GM12865 (cell line): ENCODE results near the gene ERFL.

Experiments
- DNase-seq: peaks from one replicate; pipeline ENCODE4 v3.0.0; 2010; ENCODE audit warnings: low read depth
- H3K4me3 ChIP-seq: 2 replicates; pipeline ENCODE4 v1.5.1; 2011; ENCODE audit warnings: mild to moderate bottlenecking, low read depth, low read length, control low read depth
- TF ChIP-seq, protein P1 (sequence below): IDR thresholded peaks from 2 replicates; pipeline ENCODE4 v1.5.1; 2011; ENCODE audit warnings: low read length, control low read depth, low read depth, inconsistent platforms; ENCODE audit not compliant: insufficient read depth; ENCODE audit errors: missing control alignments

ERFL gene

DNA sequence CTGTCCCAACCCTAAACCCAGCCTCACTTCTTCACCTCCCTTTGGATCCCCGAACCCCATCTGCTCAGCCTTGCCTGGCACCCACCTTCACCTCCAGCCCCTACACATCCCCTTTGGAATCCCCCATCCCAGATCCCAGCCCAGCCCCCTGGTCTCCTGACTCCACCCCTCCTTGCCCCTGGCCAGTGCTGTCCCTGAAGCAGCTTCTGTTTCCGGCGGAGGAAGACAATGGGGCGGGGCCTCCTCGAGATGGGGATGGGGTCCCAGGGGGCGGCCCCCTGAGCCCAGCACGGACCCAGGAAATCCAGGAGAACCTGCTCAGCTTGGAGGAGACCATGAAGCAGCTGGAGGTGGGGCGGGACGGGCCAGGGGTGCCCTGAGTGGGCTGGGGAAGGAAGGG is 22.0 kb downstream of the ERFL start:
- no peak for DNase-seq
- TF ChIP-seq, protein P1, sequence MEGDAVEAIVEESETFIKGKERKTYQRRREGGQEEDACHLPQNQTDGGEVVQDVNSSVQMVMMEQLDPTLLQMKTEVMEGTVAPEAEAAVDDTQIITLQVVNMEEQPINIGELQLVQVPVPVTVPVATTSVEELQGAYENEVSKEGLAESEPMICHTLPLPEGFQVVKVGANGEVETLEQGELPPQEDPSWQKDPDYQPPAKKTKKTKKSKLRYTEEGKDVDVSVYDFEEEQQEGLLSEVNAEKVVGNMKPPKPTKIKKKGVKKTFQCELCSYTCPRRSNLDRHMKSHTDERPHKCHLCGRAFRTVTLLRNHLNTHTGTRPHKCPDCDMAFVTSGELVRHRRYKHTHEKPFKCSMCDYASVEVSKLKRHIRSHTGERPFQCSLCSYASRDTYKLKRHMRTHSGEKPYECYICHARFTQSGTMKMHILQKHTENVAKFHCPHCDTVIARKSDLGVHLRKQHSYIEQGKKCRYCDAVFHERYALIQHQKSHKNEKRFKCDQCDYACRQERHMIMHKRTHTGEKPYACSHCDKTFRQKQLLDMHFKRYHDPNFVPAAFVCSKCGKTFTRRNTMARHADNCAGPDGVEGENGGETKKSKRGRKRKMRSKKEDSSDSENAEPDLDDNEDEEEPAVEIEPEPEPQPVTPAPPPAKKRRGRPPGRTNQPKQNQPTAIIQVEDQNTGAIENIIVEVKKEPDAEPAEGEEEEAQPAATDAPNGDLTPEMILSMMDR, result no peak
- H3K4me3 ChIP-seq, result no peak overlapping the region

- H3K4me3 ChIP-seq, result no peak overlapping the region
- no peak for DNase-seq
- TF ChIP-seq, protein P1, result no peak
These were observed 22.8 kb downstream of the ERFL start for GRCh38 chr19:41905273-41906002.

GRCh38 chr19:41904118-41904870 is 24.0 kb downstream of the ERFL start:
- no peak overlapping the region for H3K4me3 ChIP-seq
- TF ChIP-seq, protein P1, result no peak
- no peak for DNase-seq

DNA sequence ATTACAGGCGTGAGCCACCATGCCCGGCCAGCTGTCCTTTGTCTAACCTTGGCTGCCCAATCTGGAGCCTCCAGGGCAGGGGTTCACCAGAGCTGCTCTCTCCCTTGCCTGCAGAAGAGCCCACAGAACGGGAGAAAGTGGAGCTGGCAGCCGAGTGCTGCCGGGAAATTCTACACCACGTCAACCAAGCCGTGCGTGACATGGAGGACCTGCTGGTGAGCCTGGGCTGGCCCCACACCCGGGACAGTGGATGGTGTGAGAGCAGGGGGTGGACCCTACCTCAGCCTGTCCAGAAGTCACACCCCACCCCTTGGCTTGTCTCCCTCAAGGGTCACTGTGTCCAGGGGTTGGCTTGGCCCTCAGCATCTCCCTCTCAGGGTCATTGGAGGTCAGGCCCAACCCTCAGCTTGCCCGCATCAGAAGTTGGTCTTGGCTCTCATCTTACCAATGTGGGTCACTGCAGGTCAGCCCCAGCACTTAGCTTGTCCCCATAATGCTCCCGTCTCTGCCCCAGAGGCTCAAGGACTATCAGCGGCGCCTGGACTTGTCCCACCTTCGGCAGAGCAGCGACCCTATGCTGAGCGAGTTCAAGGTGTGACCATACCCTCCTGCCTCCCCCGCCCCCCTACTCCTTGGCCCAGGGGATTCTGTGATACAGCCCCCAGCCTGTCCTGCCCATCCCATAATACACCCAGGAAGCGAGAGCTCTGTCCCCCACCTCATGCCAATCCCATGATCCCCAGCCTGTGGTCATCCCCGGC is 24.9 kb downstream of the ERFL start:
- no peak overlapping the region for H3K4me3 ChIP-seq
- DNase-seq, result no peak
- TF ChIP-seq, protein P1, result no peak

- no peak for DNase-seq
- TF ChIP-seq, protein P1, result no peak
- no peak overlapping the region for H3K4me3 ChIP-seq
These were observed 25.7 kb downstream of the ERFL start for GRCh38 chr19:41902594-41902993.

DNA sequence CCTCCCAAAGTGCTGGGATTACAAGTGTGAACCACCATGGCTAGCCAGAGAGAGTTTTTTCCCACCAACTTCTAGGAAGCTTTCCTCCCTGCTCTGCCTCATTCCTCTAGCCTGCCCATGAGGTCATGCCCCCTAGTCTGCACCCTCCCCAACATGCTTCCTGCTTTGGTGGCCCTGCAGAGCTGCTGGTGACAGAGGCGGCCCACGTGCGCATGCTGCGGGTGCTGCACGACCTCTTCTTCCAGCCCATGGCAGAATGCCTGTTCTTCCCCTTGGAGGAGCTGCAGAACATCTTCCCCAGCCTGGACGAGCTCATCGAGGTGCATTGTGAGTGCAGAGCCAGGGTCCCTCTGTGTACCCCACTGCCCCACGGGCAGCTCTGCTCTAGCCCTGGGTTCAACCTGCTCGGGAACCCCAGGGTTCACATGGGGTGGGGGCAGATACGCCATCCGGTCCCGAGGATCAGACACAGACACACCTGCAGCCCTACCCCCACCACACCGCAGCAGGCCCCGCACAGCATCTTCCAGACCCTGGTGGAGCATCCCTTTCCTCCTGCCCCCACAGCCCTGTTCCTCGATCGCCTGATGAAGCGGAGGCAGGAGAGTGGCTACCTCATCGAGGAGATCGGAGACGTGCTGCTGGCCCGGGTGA is 26.4 kb downstream of the ERFL start:
- TF ChIP-seq, protein P1, result no peak
- no peak overlapping the region for H3K4me3 ChIP-seq
- DNase-seq, result no peak
